Sigmoid colon (tissue), 7 donors: Measurements from ENCODE around the gene MC5R. TPM values are rescaled to one million over a fixed set of nuclear protein-coding genes. Genes with fewer than 3 reads are reported as not detected.

Source experiments
- DNase-seq: peaks from one replicate; pipeline ENCODE4 v3.0.0-alpha.2; 2019
- H3K27ac ChIP-seq, 4 donors: fragments of 200-600 bp; sonication (generic); one replicate each; pipeline ENCODE4 v1.5.1; 2016 to 2019; ENCODE audit warnings: mild to moderate bottlenecking in 1 of 4
- H3K27me3 ChIP-seq, 3 donors: fragments of 200-600 bp; sonication (generic); one replicate each; pipeline ENCODE4 v1.5.1; 2019; ENCODE audit warnings: mild to moderate bottlenecking in 1 of 3
- H3K36me3 ChIP-seq, 4 donors: fragments of 200-600 bp; sonication (generic); one replicate each; pipeline ENCODE4 v1.5.1; 2016 to 2019
- H3K4me1 ChIP-seq, 4 donors: fragments of 200-600 bp; sonication (generic); one replicate each; pipeline ENCODE4 v1.5.1; 2017 to 2019
- H3K4me3 ChIP-seq, 4 donors: fragments of 200-600 bp; sonication (generic); one replicate each; pipeline ENCODE4 v1.5.1; 2017 to 2019; ENCODE audit warnings: mild to moderate bottlenecking in 2 of 4, moderate library complexity in 1 of 4
- H3K9me3 ChIP-seq, 4 donors: fragments of 200-600 bp in 3 of 4; sonication (generic) in 3 of 4; one replicate each; pipeline versions ENCODE4 v1.5.1 to v1.6.1; 2013 to 2019
- EP300 ChIP-seq, 4 donors: sonication (generic); formaldehyde crosslinking; IDR thresholded peaks; one replicate each; pipeline ENCODE4 v1.6.1; 2017; ENCODE audit warnings: antibody characterized with exemption in 4 of 4
- POLR2A ChIP-seq, 2 donors: fragments of 450-650 bp; IDR thresholded peaks; one replicate each; pipeline ENCODE4 v1.6.1; 2016; ENCODE audit warnings: antibody characterized with exemption in 2 of 2, mild to moderate bottlenecking in 2 of 2, moderate library complexity in 2 of 2
- POLR2AphosphoS5 ChIP-seq, 4 donors: sonication (generic); formaldehyde crosslinking; IDR thresholded peaks; one replicate each; pipeline ENCODE4 v1.6.1; 2017; ENCODE audit warnings: antibody characterized with exemption in 4 of 4
- WGBS, 2 donors: extraction: QIAGEN DNeasy Blood & Tissue Kit; methylation state at CpG; one replicate each; pipeline ENCODE4 v1.1.7; 2013; 5-methylcytosine and 5-hydroxymethylcytosine counted together
- intact Hi-C: fragments of 100-400 bp; cut with DNase I; formaldehyde crosslinking; loops from one replicate; pipeline ENCODE4 v1.15.1; 2023
- polyA plus RNA-seq, 3 donors: library from polyadenylated mRNA; stranded (reverse); fragments of 200-250 nt; gene quantifications; one replicate each; pipeline ENCODE4 v1.2.3, GENCODE V29; 2013
- total RNA-seq, 4 donors: library from RNA; depleted of rRNA; stranded (reverse); fragments of >200 nt; gene quantifications; one replicate each; pipeline ENCODE4 v1.1.0, GENCODE V29; 2016
- TF ChIP-seq, protein P1 (sequence below), 4 experiments: fragments of 450-650 bp in 3 of 4; fragments of 200-600 bp in 1 of 4; IDR thresholded peaks; one replicate each; pipeline ENCODE4 v1.5.1; 2016 to 2019; ENCODE audit warnings: antibody characterized with exemption in 4 of 4, mild to moderate bottlenecking in 3 of 4, moderate library complexity in 2 of 4
- donor health status: healthy with polysubstance abuse.
- donor health status: Bipolar disorder and iron deficiency.
- donor health status: healthy.

Gene MC5R
- total and polyA plus RNA-seq, 7 donors, result not detected

DNA sequence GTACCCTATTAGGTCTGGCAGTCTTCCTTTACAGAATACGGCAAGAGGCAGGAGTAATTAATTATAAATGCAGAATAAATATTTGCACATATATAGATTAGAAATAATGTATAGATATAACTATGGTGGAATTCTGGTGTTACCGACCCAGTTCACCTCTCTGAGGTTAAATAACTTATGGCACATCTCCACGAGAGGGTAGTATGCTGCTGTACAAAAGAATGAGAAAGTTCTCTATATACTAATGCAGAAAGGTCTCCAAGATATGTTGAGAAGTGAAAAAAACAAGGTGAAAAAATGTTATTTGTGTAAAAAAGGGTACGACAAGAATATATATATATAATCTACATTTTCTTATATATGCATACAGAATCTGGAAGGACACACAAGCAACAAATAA lies 50.6 kb downstream of the MC5R start:
- no peaks in the 10 kb centered on the region for H3K4me1 ChIP-seq
- H3K27me3 ChIP-seq, result peaks cover 0 to 12% (median 8%) of the 10 kb centered on the region in 3 donors
- WGBS, 2 donors, result 81 to 87% methylated on average over 4 of the region's 4 CpGs
- no peaks in the 10 kb centered on the region for H3K36me3 ChIP-seq
- no peak overlapping the region for H3K27ac ChIP-seq
- intact Hi-C loops, result no loop called here
- no peak for TF ChIP-seq POLR2A (IDR thresholded peaks at IDR 0.05)
- TF ChIP-seq, protein P1, sequence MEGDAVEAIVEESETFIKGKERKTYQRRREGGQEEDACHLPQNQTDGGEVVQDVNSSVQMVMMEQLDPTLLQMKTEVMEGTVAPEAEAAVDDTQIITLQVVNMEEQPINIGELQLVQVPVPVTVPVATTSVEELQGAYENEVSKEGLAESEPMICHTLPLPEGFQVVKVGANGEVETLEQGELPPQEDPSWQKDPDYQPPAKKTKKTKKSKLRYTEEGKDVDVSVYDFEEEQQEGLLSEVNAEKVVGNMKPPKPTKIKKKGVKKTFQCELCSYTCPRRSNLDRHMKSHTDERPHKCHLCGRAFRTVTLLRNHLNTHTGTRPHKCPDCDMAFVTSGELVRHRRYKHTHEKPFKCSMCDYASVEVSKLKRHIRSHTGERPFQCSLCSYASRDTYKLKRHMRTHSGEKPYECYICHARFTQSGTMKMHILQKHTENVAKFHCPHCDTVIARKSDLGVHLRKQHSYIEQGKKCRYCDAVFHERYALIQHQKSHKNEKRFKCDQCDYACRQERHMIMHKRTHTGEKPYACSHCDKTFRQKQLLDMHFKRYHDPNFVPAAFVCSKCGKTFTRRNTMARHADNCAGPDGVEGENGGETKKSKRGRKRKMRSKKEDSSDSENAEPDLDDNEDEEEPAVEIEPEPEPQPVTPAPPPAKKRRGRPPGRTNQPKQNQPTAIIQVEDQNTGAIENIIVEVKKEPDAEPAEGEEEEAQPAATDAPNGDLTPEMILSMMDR (IDR thresholded peaks at IDR 0.05), result no peak
- no peak for TF ChIP-seq POLR2AphosphoS5 (IDR thresholded peaks at IDR 0.05)
- no peak for TF ChIP-seq EP300 (IDR thresholded peaks at IDR 0.05)
- no peaks in the 10 kb centered on the region for H3K9me3 ChIP-seq
- DNase-seq, result no peak
- no peak overlapping the region for H3K4me3 ChIP-seq

Other genes starting within 250 kb of the MC5R start
- 10 to 100 TPM in 3 of 4 donors, 1 to 10 TPM in 1; 9.0 to 19.6 (median 14.0) TPM for gene FAM210A, start 97.6 kb upstream of the MC5R start, total RNA-seq
- 10 to 100 TPM in 1 of 3 donors, 1 to 10 TPM in 2; 4.8 to 11.3 (median 8.4) TPM for gene FAM210A, start 97.6 kb upstream of the MC5R start, polyA plus RNA-seq
- gene RNMT, start 97.5 kb upstream of the MC5R start, total RNA-seq, result 10 to 100 TPM; 16.1 to 22.3 (median 21.7) TPM
- gene RNMT, start 97.5 kb upstream of the MC5R start, polyA plus RNA-seq, result 10 to 100 TPM in 1 of 3 donors, 1 to 10 TPM in 2; 7.2 to 11.7 (median 7.9) TPM
- not detected for gene MC2R, start 91.4 kb downstream of the MC5R start, total RNA-seq
- gene MC2R, start 91.4 kb downstream of the MC5R start, polyA plus RNA-seq, result not detected